ENCODE data around the gene UBE2E2.

The UBE2E2 gene

GRCh38 chr3:23242106-23242505, 39.0 kb downstream of the UBE2E2 start:
- no peak for DNase-seq

GRCh38 chr3:23244324-23245041, 41.4 kb downstream of the UBE2E2 start:
- DNase-seq, result no peak

- DNase-seq, result no peak
These were observed 43.5 kb downstream of the UBE2E2 start for GRCh38 chr3:23246651-23247050.

- no peak for DNase-seq
These were observed 45.5 kb downstream of the UBE2E2 start for GRCh38 chr3:23248594-23249131.

GRCh38 chr3:23249961-23250360, 46.8 kb downstream of the UBE2E2 start:
- no peak for DNase-seq

- no peak for DNase-seq
These were observed 49.0 kb downstream of the UBE2E2 start for GRCh38 chr3:23252122-23252521.

GRCh38 chr3:23253214-23253613, 50.1 kb downstream of the UBE2E2 start:
- DNase-seq, result no peak

GRCh38 chr3:23254282-23254681, 51.2 kb downstream of the UBE2E2 start:
- no peak for DNase-seq

GRCh38 chr3:23254835-23255234, 51.7 kb downstream of the UBE2E2 start:
- no peak for DNase-seq

GRCh38 chr3:23256741-23257435, 53.8 kb downstream of the UBE2E2 start:
- DNase-seq, result no peak

- no peak for DNase-seq
These were observed 55.0 kb downstream of the UBE2E2 start for GRCh38 chr3:23258110-23258509.

GRCh38 chr3:23259515-23259914, 56.4 kb downstream of the UBE2E2 start:
- DNase-seq, result no peak

GRCh38 chr3:23262766-23263165, 59.6 kb downstream of the UBE2E2 start:
- DNase-seq, result no peak

GRCh38 chr3:23263796-23264195, 60.7 kb downstream of the UBE2E2 start:
- no peak for DNase-seq

- no peak for DNase-seq
These were observed 61.3 kb downstream of the UBE2E2 start for GRCh38 chr3:23264413-23264812.

GRCh38 chr3:23270423-23270822, 67.3 kb downstream of the UBE2E2 start:
- DNase-seq, result no peak

GRCh38 chr3:23271876-23272741, 69.0 kb downstream of the UBE2E2 start:
- DNase-seq, result no peak

GRCh38 chr3:23272820-23273219, 69.7 kb downstream of the UBE2E2 start:
- DNase-seq, result no peak

GRCh38 chr3:23275061-23275460, 71.9 kb downstream of the UBE2E2 start:
- no peak for DNase-seq

- no peak for DNase-seq
These were observed 72.7 kb downstream of the UBE2E2 start for GRCh38 chr3:23275814-23276213.

GRCh38 chr3:23276913-23277658, 74.0 kb downstream of the UBE2E2 start:
- no peak for DNase-seq

- no peak for DNase-seq
These were observed 74.6 kb downstream of the UBE2E2 start for GRCh38 chr3:23277688-23278087.

GRCh38 chr3:23283625-23284024, 80.5 kb downstream of the UBE2E2 start:
- no peak for DNase-seq
